SK-N-SH (cell line): ENCODE data around the gene ANK3. TPM values are rescaled to one million over a fixed set of nuclear protein-coding genes. Genes with fewer than 3 reads are reported as not detected.

Experiments used
- CTCF ChIA-PET: fragments of 300-600, 350-600 bp; formaldehyde crosslinking; extraction: SDS; loops from one replicate; lab custom pipeline; 2021; lab: Yijun Ruan, JAX
- POLR2A ChIA-PET: fragments of 350-600 bp; sonication (Branson Sonifier 250); formaldehyde crosslinking; extraction: SDS; loops from one replicate; lab custom pipeline; 2020; ENCODE audit warnings: antibody characterized with exemption, inconsistent platforms; lab: Yijun Ruan, JAX
- DNase-seq: peaks from one replicate; pipeline ENCODE4 v3.0.0; 2012
- H2AFZ ChIP-seq: fragments of 200-600 bp; sonication (generic); 2 replicates; pipeline ENCODE4 v1.8.1; 2016; ENCODE audit warnings: antibody characterized with exemption, mild to moderate bottlenecking, low read depth
- H3F3A ChIP-seq: fragments of 200-600 bp; sonication (generic); replicated peaks from 2 replicates; pipeline ENCODE3; 2016; ENCODE audit warnings: antibody characterized with exemption, mild to moderate bottlenecking; ENCODE audit not compliant: insufficient read depth
- H3K27ac ChIP-seq, 2 experiments: fragments of 200-500 bp in 1 of 2; fragments of 200-600 bp in 1 of 2; sonication (Bioruptor generic) in 1 of 2; sonication (generic), shearing (Covaris generic) in 1 of 2; 2 replicates each; pipeline versions ENCODE4 v1.5.1 to v1.6.1; 2014 to 2016; ENCODE audit warnings: low read depth in 2 of 2, inconsistent platforms in 1 of 2, low read length in 1 of 2, mild to moderate bottlenecking in 1 of 2, mixed read lengths in 1 of 2
- H3K27me3 ChIP-seq: fragments of 200-600 bp; sonication (generic), shearing (Covaris generic); 2 replicates; pipeline ENCODE4 v1.6.1; 2016; ENCODE audit warnings: mixed run types; ENCODE audit not compliant: insufficient read depth
- H3K36me3 ChIP-seq, 2 experiments: fragments of 200-500 bp in 1 of 2; fragments of 200-600 bp in 1 of 2; sonication (Bioruptor generic) in 1 of 2; sonication (generic) in 1 of 2; replicated peaks in 1 of 2; 2 replicates each; pipeline versions ENCODE3 to v1.5.1; 2014 to 2016; ENCODE audit warnings: low read length in 1 of 2, mild to moderate bottlenecking in 1 of 2; ENCODE audit not compliant: insufficient read depth in 2 of 2, control insufficient read depth in 1 of 2
- H3K4me1 ChIP-seq, 2 experiments: fragments of 200-500 bp in 1 of 2; fragments of 200-600 bp in 1 of 2; sonication (Bioruptor generic) in 1 of 2; sonication (generic), shearing (Covaris generic) in 1 of 2; 2 replicates each; pipeline versions ENCODE4 v1.5.1 to v1.6.1; 2014 to 2016; ENCODE audit warnings: low read depth in 1 of 2, low read length in 1 of 2, mixed run types in 1 of 2; ENCODE audit not compliant: insufficient read depth in 2 of 2, control insufficient read depth in 1 of 2
- H3K4me2 ChIP-seq: fragments of 200-600 bp; sonication (generic), shearing (Covaris generic); 2 replicates; pipeline ENCODE4 v1.6.1; 2017; ENCODE audit warnings: mixed run types
- H3K4me3 ChIP-seq, 2 experiments: fragments of 200-500 bp in 1 of 2; fragments of 200-600 bp in 1 of 2; sonication (Bioruptor generic) in 1 of 2; sonication (generic), shearing (Covaris generic) in 1 of 2; 2 replicates each; pipeline versions ENCODE4 v1.5.1 to v1.8.1; 2014 to 2016; ENCODE audit warnings: low read depth in 2 of 2, inconsistent platforms in 1 of 2, low read length in 1 of 2, mild to moderate bottlenecking in 1 of 2, mixed read lengths in 1 of 2, moderate library complexity in 1 of 2
- H3K79me2 ChIP-seq: fragments of 200-600 bp; sonication (generic); 2 replicates; pipeline ENCODE4 v1.8.1; 2017; ENCODE audit warnings: mild to moderate bottlenecking; ENCODE audit not compliant: insufficient read depth
- H3K9ac ChIP-seq: fragments of 200-600 bp; sonication (generic); 2 replicates; pipeline ENCODE4 v1.6.1; 2017; ENCODE audit warnings: mixed run types
- H3K9me2 ChIP-seq: fragments of 200-600 bp; sonication (generic); 2 replicates; pipeline ENCODE4 v1.6.1; 2017; ENCODE audit warnings: mixed run types
- H3K9me3 ChIP-seq: fragments of 200-600 bp; sonication (generic); 2 replicates; pipeline ENCODE4 v1.6.1; 2017; ENCODE audit warnings: mixed run types, mild to moderate bottlenecking, moderate library complexity
- H4K20me1 ChIP-seq: fragments of 200-600 bp; sonication (generic); 2 replicates; pipeline ENCODE4 v1.6.1; 2017; ENCODE audit warnings: mild to moderate bottlenecking, mixed run types; ENCODE audit not compliant: insufficient read depth
- CTCF ChIP-seq: fragments of 200-600 bp; sonication (generic); IDR thresholded peaks from 2 replicates; pipeline ENCODE4 v1.6.1; 2017; ENCODE audit warnings: antibody characterized with exemption, mild to moderate bottlenecking, moderate library complexity
- GABPA ChIP-seq: IDR thresholded peaks from 2 replicates; pipeline ENCODE4 v1.4.0; 2012; ENCODE audit warnings: low read depth, mild to moderate bottlenecking
- GATA2 ChIP-seq: sonication (generic); formaldehyde crosslinking; IDR thresholded peaks from 2 replicates; pipeline ENCODE4 v1.5.0; 2020; ENCODE audit warnings: mild to moderate bottlenecking, missing genetic modification reagents
- MEF2A ChIP-seq: IDR thresholded peaks from 2 replicates; pipeline ENCODE4 v1.4.0; 2012; ENCODE audit warnings: low read depth, borderline replicate concordance
- MXI1 ChIP-seq: IDR thresholded peaks from 2 replicates; pipeline ENCODE4 v1.6.1; 2012; ENCODE audit warnings: mild to moderate bottlenecking, low read depth, low read length, improper control_type of control experiment
- NFIC ChIP-seq: IDR thresholded peaks from 2 replicates; pipeline ENCODE4 v1.4.0; 2012; ENCODE audit warnings: borderline replicate concordance
- NRF1 ChIP-seq: IDR thresholded peaks from 2 replicates; pipeline ENCODE4 v1.6.1; 2012; ENCODE audit warnings: low read depth, mild to moderate bottlenecking, low read length
- PBX3 ChIP-seq: IDR thresholded peaks from 2 replicates; pipeline ENCODE4; 2012
- POLR2AphosphoS5 ChIP-seq: IDR thresholded peaks from 2 replicates; pipeline ENCODE4 v1.6.1; 2012; ENCODE audit warnings: low read depth, low read length
- RAD21 ChIP-seq: IDR thresholded peaks from 2 replicates; pipeline ENCODE4 v1.6.1; 2012; ENCODE audit warnings: mild to moderate bottlenecking, low read length
- RCOR1 ChIP-seq: fragments of 150-350 bp; IDR thresholded peaks from 2 replicates; pipeline ENCODE4 v1.6.1; 2017; ENCODE audit warnings: antibody characterized with exemption, low read length
- SMC3 ChIP-seq: IDR thresholded peaks from 2 replicates; pipeline ENCODE4 v1.6.1; 2012; ENCODE audit warnings: low read depth, low read length, improper control_type of control experiment
- TCF12 ChIP-seq: IDR thresholded peaks from 2 replicates; pipeline ENCODE4 v1.4.0; 2012
- USF1 ChIP-seq: IDR thresholded peaks from 2 replicates; pipeline ENCODE4 v1.4.0; 2012; ENCODE audit warnings: low read depth, borderline replicate concordance
- WGBS: methylation state at CpG from one replicate; pipeline ENCODE4 v1.1.6; 2017; ENCODE audit warnings: low lambda C conversion rate; 5-methylcytosine and 5-hydroxymethylcytosine counted together
- polyA plus RNA-seq, 3 experiments: library from polyadenylated mRNA; depleted of rRNA; stranded (reverse); fragments of >200 nt; gene quantifications; 2 replicates each; pipeline ENCODE4 v1.2.3, GENCODE V29; 2012
- TF ChIP-seq, protein P1 (sequence below): IDR thresholded peaks from 2 replicates; pipeline ENCODE4 v1.6.1; 2012; ENCODE audit warnings: mild to moderate bottlenecking, low read depth, low read length, moderate library complexity
- TF ChIP-seq, protein P2 (sequence below): IDR thresholded peaks from 2 replicates; pipeline ENCODE4 v1.4.0; 2012; ENCODE audit warnings: low read depth, borderline replicate concordance

The ANK3 gene
- polyA plus RNA-seq, 1 of the 3 experiments (the other 2 are of a cell fraction): 10.0 TPM

DNA sequence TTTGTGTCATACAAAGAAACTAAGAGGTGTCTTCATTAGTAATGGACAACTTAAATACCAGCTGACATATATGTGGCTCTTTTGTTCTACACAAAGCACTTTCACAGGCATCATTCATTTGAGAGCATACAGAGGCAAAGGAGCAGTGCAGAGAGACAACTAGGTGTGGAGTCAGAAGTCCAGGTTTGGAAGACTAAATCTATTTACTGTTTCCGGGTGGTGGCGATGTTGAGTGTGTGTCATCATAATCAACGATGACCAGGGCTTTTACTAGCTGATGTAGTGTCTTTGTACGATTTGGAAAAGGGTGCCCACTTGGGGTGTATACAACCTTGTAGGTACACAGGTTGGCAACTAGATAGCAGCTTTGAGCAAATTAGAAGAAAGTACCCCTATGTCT, 287.9 kb downstream of the ANK3 start (continued):
- TF ChIP-seq, protein P1, sequence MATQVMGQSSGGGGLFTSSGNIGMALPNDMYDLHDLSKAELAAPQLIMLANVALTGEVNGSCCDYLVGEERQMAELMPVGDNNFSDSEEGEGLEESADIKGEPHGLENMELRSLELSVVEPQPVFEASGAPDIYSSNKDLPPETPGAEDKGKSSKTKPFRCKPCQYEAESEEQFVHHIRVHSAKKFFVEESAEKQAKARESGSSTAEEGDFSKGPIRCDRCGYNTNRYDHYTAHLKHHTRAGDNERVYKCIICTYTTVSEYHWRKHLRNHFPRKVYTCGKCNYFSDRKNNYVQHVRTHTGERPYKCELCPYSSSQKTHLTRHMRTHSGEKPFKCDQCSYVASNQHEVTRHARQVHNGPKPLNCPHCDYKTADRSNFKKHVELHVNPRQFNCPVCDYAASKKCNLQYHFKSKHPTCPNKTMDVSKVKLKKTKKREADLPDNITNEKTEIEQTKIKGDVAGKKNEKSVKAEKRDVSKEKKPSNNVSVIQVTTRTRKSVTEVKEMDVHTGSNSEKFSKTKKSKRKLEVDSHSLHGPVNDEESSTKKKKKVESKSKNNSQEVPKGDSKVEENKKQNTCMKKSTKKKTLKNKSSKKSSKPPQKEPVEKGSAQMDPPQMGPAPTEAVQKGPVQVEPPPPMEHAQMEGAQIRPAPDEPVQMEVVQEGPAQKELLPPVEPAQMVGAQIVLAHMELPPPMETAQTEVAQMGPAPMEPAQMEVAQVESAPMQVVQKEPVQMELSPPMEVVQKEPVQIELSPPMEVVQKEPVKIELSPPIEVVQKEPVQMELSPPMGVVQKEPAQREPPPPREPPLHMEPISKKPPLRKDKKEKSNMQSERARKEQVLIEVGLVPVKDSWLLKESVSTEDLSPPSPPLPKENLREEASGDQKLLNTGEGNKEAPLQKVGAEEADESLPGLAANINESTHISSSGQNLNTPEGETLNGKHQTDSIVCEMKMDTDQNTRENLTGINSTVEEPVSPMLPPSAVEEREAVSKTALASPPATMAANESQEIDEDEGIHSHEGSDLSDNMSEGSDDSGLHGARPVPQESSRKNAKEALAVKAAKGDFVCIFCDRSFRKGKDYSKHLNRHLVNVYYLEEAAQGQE: no peak
- TF ChIP-seq MEF2A (no peak), CTCF (no peak), USF1 (no peak), PBX3 (no peak), GABPA (no peak), NFIC (no peak), RCOR1 (no peak), GATA2 (CRISPR knock-in tag) (no peak), MXI1 (no peak)

- peak overlapping the region; percentile 2; the same call in 1 of the 2 replicates for H2AFZ ChIP-seq
- ChIA-PET CTCF (interaction anchor here (0.6 to 6.9 kb wide), 22 partner anchors 14 to 656 kb away, joined by 3 to 99 read pairs (median 4); no protein-coding TSS in a partner anchor), POLR2A (no interaction called here)
- H3K79me2 ChIP-seq: no peaks in the 10 kb centered on the region
- H3K9me2 ChIP-seq: no peaks in the 10 kb centered on the region
- no peaks in the 10 kb centered on the region for H3K27me3 ChIP-seq
- H3K36me3 ChIP-seq: no peaks in the 10 kb centered on the region
- no peak overlapping the region for H3K27ac ChIP-seq
- no peaks in the 10 kb centered on the region for H3K9me3 ChIP-seq
- H3K4me3 ChIP-seq: no peak overlapping the region; a peak in 1 of 4 replicates
- peak; percentile 37 for DNase-seq
- WGBS: 57% methylated on average over 2 of the region's 2 CpGs
- no peaks in the 10 kb centered on the region for H4K20me1 ChIP-seq
- H3K9ac ChIP-seq: no peak overlapping the region
- TF ChIP-seq, protein P2, sequence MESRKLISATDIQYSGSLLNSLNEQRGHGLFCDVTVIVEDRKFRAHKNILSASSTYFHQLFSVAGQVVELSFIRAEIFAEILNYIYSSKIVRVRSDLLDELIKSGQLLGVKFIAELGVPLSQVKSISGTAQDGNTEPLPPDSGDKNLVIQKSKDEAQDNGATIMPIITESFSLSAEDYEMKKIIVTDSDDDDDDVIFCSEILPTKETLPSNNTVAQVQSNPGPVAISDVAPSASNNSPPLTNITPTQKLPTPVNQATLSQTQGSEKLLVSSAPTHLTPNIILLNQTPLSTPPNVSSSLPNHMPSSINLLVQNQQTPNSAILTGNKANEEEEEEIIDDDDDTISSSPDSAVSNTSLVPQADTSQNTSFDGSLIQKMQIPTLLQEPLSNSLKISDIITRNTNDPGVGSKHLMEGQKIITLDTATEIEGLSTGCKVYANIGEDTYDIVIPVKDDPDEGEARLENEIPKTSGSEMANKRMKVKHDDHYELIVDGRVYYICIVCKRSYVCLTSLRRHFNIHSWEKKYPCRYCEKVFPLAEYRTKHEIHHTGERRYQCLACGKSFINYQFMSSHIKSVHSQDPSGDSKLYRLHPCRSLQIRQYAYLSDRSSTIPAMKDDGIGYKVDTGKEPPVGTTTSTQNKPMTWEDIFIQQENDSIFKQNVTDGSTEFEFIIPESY: no peak
- TF ChIP-seq CTCF (peak; percentile 71), TCF12 (no peak), MEF2A (no peak), RAD21 (peak; percentile 85), NRF1 (no peak), SMC3 (peak; percentile 72), POLR2AphosphoS5 (no peak)
- no peak overlapping the region for H3K4me2 ChIP-seq
- no peaks in the 10 kb centered on the region; a peak in 2 of 4 replicates for H3K4me1 ChIP-seq
- H3F3A ChIP-seq: no peaks in the 10 kb centered on the region
Observed at GRCh38 chr10:60099998-60100747, 289.5 kb downstream of the ANK3 start.
